ENCODE data around the gene RNLS. TPM values are rescaled to one million over a fixed set of nuclear protein-coding genes. Genes with fewer than 3 reads are reported as not detected.

RNLS gene
- total and polyA plus RNA-seq, 7 donors, result 3.9 to 19.2 (median 8.8) TPM

GRCh38 chr10:88534072-88534665, 48.9 kb downstream of the RNLS start:
- Histone ChIP-seq H3K27ac (no peak overlapping the region), H3K9me3 (no peaks in the 10 kb centered on the region), H3K36me3 (no peaks in the 10 kb centered on the region), H3K27me3 (no peaks in the 10 kb centered on the region), H3K4me1 (no peaks in the 10 kb centered on the region), H3K4me3 (no peak overlapping the region)
- WGBS, 2 donors, result 87 to 91% methylated on average over 1 of the region's 1 CpG
- DNase-seq, result no peak
- intact Hi-C loops (cut with DNase I), result no loop called here
- TF ChIP-seq EP300 (IDR thresholded peaks at IDR 0.05), result no peak
- TF ChIP-seq POLR2A (IDR thresholded peaks at IDR 0.05), result no peak
- no peak for TF ChIP-seq POLR2AphosphoS5 (IDR thresholded peaks at IDR 0.05)
- no peak for TF ChIP-seq CTCF (IDR thresholded peaks at IDR 0.05)

- no peak overlapping the region for H3K4me3 ChIP-seq
- WGBS, 2 donors, result 69 to 85% methylated on average over 4 of the region's 4 CpGs
- H3K4me1 ChIP-seq, result no peaks in the 10 kb centered on the region
- H3K9me3 ChIP-seq, result no peaks in the 10 kb centered on the region
- H3K36me3 ChIP-seq, result no peaks in the 10 kb centered on the region
- H3K27me3 ChIP-seq, result no peaks in the 10 kb centered on the region
- intact Hi-C loops (cut with DNase I), result no loop called here
- TF ChIP-seq POLR2A (IDR thresholded peaks at IDR 0.05) (no peak), POLR2AphosphoS5 (IDR thresholded peaks at IDR 0.05) (no peak)
- DNase-seq, result no peak
- H3K27ac ChIP-seq, result no peak overlapping the region
Observed at GRCh38 chr10:88531392-88532052, 51.6 kb downstream of the RNLS start.

- H3K4me1 ChIP-seq, result no peaks in the 10 kb centered on the region
- H3K4me3 ChIP-seq, result no peak overlapping the region
- no peaks in the 10 kb centered on the region for H3K36me3 ChIP-seq
- no peak for DNase-seq
- intact Hi-C loops (cut with DNase I), result no loop called here
- TF ChIP-seq CTCF (IDR thresholded peaks at IDR 0.05) (no peak), POLR2AphosphoS5 (IDR thresholded peaks at IDR 0.05) (no peak), POLR2A (IDR thresholded peaks at IDR 0.05) (no peak), EP300 (IDR thresholded peaks at IDR 0.05) (no peak)
- H3K9me3 ChIP-seq, result no peaks in the 10 kb centered on the region
- H3K27me3 ChIP-seq, result no peaks in the 10 kb centered on the region
- no peak overlapping the region for H3K27ac ChIP-seq
- WGBS, 2 donors, result 95 to 97% methylated on average over 3 of the region's 3 CpGs
Observed at GRCh38 chr10:88530629-88531391, 52.3 kb downstream of the RNLS start.

GRCh38 chr10:88530093-88530492, 53.0 kb downstream of the RNLS start:
- intact Hi-C loops (cut with DNase I), result no loop called here
- DNase-seq, result no peak

More at GRCh38 chr10:88530093-88530492, 53.0 kb downstream of the RNLS start:
- H3K4me1 ChIP-seq, result no peaks in the 10 kb centered on the region
- H3K9me3 ChIP-seq, result no peaks in the 10 kb centered on the region
- no peak for TF ChIP-seq EP300 (IDR thresholded peaks at IDR 0.05)
- TF ChIP-seq POLR2A (IDR thresholded peaks at IDR 0.05), result no peak
- no peak for TF ChIP-seq CTCF (IDR thresholded peaks at IDR 0.05)
- no peak for TF ChIP-seq POLR2AphosphoS5 (IDR thresholded peaks at IDR 0.05)
- no peak overlapping the region for H3K27ac ChIP-seq
- H3K27me3 ChIP-seq, result no peaks in the 10 kb centered on the region
- WGBS, 2 donors, result 80 to 89% methylated on average over 2 of the region's 2 CpGs
- no peaks in the 10 kb centered on the region for H3K36me3 ChIP-seq
- H3K4me3 ChIP-seq, result no peak overlapping the region

Data from sigmoid colon (tissue), 7 donors.